ENCODE results near the gene AGO4. TPM values are rescaled to one million over a fixed set of nuclear protein-coding genes. Genes with fewer than 3 reads are reported as not detected.
"Not testable (repeated sequence)": the region's sequence is repeated elsewhere in the genome, so short reads cannot be mapped to it uniquely, and the experiment has no call there.

The AGO4 gene
- total RNA-seq = 10 to 100 TPM; 10.9 to 13.6 TPM

DNA sequence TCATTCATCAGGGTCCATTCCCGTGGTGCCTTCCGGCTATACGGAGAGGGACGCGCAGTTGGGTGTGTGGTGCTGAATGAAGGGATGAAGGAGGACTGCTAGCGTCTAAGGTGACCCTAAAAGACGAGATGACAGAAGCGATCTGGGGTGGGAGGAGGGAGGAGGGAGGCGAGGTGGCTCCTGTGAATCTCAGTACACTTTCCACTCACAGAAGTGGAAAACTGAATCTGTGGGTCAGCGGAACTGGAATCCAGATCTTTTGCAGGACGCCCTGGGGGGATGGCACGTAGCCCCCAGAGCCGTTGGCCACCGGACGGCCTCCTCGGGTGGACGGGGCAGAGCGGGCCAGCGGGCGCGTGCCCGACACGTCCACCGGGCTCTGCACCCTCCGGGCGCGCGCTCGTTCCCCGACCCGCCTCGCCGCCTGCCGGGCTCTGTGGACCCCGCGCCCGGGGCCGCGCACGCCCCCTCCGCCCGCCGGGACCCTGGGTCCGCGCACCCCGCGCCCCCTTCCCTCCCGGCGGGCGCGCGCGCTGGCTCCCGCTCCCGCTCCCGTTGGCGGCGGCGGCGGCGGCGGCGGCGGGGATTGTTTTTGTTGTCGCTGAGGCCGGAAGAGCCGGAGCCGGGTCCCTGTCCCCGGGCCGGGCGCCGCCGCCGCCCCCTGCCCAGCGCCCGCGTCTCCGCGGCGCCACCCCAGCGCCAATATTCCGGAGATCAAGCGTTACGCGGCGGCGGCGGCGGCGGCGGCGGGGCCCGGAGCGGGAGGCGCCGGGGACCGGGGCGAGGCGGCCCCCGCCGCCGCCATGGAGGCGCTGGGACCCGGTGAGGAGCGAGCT is at the start of gene AGO4:
AGO4 (plus strand) TSS at position 403 of the 836 bp plus-strand sequence; CDS start at position 804, 401 bp downstream.
- Mint-ChIP-seq H3K36me3 (ENCODE audit: insufficient read depth in 2 of 2) (peaks cover 2% of the 10 kb centered on the region in 2 donors), H3K4me3 (peak within 1 kb of the TSS; percentile 87 to 91), H3K27me3 (ENCODE audit: low read depth) (no peaks in the 10 kb centered on the region), H3K4me1 (ENCODE audit: low read depth) (peaks cover 24% of the 10 kb centered on the region), H3K27ac (peak within 1 kb of the TSS; percentile 72), H3K9me3 (no peaks in the 10 kb centered on the region)
- peak; percentile 40 to 63 for DNase-seq
- peak; percentile 69 to 71 for ATAC-seq (replicated peaks in 1 of 2)

DNA sequence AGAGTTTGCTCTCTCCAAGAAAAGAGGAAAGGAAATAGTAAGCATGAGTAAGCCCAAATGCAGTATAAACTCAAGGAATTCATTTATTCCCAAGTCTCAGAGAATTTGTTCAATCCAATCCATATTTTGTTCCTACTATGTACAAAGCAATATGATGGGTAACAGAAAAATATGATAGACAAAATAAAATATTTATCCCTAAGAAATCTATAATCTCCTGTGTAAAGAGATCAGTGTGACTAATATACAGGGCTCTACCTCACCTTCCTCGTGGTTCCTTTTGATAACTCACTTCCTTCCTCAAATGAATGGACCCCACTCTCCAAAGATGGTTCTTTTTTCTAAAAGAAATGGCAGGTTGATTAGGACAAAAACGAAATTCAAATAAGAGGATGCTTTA is 45.7 kb upstream of the AGO4 start:
- H3K27me3 Mint-ChIP-seq (ENCODE audit: low read depth) = no peaks in the 10 kb centered on the region
- no peak overlapping the region for H3K4me3 Mint-ChIP-seq
- H3K4me1 Mint-ChIP-seq (ENCODE audit: low read depth) = peaks cover 19% of the 10 kb centered on the region
- no peak overlapping the region for H3K27ac Mint-ChIP-seq
- DNase-seq (no peak), ATAC-seq (replicated peaks in 1 of 2) (no peak)
- H3K9me3 Mint-ChIP-seq = no peaks in the 10 kb centered on the region
- H3K36me3 Mint-ChIP-seq (ENCODE audit: insufficient read depth in 2 of 2) = peaks cover 6 to 25% of the 10 kb centered on the region in 2 donors

DNA sequence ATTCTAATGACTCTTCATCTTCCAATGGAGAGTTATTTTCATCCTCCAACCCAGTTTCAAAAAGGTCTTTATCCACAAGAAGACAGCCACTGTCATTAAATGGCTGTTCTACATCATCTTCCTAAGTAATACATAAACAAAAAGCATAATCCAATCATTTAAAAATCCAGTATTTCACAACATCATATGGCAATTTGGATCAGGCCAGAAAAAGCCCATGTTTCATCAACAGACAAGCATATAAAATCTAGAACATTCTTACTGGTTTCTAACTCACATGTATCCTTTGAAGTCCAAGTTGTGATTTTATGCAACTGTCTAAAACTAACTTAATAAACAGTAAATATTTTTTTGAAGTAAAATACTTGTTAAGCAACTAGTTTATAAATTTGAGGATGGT is 44.6 kb upstream of the AGO4 start:
- Mint-ChIP-seq H3K27me3 (ENCODE audit: low read depth) (no peaks in the 10 kb centered on the region), H3K4me3 (no peak overlapping the region), H3K4me1 (ENCODE audit: low read depth) (peaks cover 19% of the 10 kb centered on the region), H3K36me3 (ENCODE audit: insufficient read depth in 2 of 2) (peaks cover 6 to 21% of the 10 kb centered on the region in 2 donors), H3K27ac (peak overlapping the region; percentile 45), H3K9me3 (no peaks in the 10 kb centered on the region)
- ATAC-seq (replicated peaks in 1 of 2) (no peak), DNase-seq (no peak)

DNA sequence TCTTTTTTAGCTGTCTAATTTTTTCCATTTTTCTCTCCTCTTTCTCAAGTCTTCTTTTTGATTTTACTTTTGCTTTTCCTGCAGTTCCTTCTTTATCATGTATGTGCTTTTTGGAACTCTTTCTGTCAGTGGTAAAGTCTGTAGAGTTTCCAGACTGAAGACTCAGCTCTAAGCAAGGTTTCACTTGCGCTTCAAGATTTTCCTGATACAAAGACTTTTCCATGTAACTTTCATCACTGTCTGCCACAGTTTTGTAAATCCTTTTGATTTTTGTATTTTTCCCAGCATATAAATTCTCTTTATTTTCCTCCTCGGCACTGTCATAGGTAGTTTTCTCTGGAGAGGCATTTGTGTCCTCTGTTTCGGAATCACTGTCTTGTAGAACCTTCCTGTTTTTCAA is 43.5 kb upstream of the AGO4 start:
- peaks cover 28% of the 10 kb centered on the region for H3K4me1 Mint-ChIP-seq (ENCODE audit: low read depth)
- H3K36me3 Mint-ChIP-seq (ENCODE audit: insufficient read depth in 2 of 2) = peaks cover 6 to 21% of the 10 kb centered on the region in 2 donors
- DNase-seq (no peak), ATAC-seq (replicated peaks in 1 of 2) (no peak)
- no peaks in the 10 kb centered on the region for H3K27me3 Mint-ChIP-seq (ENCODE audit: low read depth)
- no peak overlapping the region for H3K27ac Mint-ChIP-seq
- no peaks in the 10 kb centered on the region for H3K9me3 Mint-ChIP-seq
- no peak overlapping the region for H3K4me3 Mint-ChIP-seq

DNA sequence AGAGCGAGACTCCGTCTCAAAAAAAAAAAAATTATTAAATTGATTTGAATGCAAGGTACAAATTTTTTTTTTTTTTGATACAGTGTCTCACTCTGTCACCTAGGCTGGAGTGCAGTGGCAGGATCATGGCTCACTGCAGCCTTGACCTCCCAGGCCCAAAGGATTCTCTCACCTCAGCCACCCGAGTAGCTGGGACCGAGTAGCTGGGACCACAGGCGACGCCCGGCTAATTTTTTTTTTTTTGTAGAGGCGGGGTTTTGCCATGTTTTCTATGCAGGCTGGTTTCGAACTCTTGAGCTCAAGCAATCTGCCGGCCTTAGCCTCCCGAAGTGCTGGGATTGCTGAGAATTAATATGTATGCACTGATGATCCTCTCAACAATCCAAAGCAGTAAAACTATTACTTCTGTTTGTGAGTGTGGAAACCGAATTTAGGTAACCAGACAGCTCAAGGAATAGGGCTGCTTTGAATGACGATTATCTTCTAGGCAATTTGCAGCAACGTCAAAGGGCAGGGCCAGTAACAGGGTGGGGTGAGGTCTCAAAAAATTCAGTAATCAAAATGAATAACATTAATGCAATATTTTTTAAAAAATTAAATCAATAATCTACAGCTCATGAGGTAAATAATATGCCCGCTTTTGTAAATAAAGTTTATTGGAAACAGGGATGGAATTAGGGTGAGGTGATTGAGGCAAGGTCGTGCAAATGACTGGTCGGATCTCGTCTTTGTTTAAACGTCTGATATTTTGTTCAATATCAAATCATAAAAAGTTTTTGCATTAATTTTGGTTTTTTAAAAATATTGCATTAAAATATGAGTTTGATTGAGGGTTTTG is 39.2 kb upstream of the AGO4 start:
- Mint-ChIP-seq H3K27me3 (ENCODE audit: low read depth) (no peaks in the 10 kb centered on the region), H3K27ac (peak overlapping the region; percentile 44), H3K4me1 (ENCODE audit: low read depth) (peaks cover 16% of the 10 kb centered on the region), H3K4me3 (peak overlapping the region; percentile 88 to 89), H3K9me3 (no peaks in the 10 kb centered on the region), H3K36me3 (ENCODE audit: insufficient read depth in 2 of 2) (peaks cover 0 to 7% of the 10 kb centered on the region in 2 donors)
- ATAC-seq (replicated peaks in 1 of 2) (no peak), DNase-seq (no peak)

DNA sequence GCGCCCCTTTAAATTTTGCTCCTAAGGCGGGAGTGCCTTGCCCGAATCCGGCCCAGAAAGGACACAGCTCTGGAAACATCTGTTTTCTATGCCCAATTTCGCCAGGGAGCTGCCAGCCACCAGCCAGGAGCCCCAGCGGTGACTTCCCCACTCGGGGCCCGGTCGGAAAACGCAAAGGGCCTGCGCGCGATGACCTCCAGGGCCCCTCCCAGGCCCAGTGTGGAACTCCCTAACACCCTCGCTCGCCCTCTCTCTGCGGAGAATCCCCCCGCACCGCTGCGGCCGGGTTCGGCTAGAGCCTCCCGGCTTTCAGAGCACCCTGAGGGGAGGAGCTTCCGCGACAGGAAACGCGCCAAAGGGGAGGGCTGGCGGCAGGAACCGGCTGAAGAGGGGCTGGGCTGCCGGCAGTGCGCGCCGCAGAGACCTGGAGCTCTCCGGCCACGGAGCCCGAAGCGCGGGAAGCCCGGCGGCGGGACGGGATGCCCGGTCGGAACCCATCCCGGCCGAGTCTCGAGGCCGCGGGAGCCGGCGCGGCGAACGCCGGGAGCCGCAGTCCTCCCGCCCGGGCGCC is 38.5 kb upstream of the AGO4 start:
- H3K4me3 Mint-ChIP-seq = peak overlapping the region; percentile 89 to 100
- H3K36me3 Mint-ChIP-seq (ENCODE audit: insufficient read depth in 2 of 2) = peaks cover 0 to 5% of the 10 kb centered on the region in 2 donors
- DNase-seq (peak; percentile 89 to 92), ATAC-seq (replicated peaks in 1 of 2) (peak; percentile 85 to 86)
- H3K27me3 Mint-ChIP-seq (ENCODE audit: low read depth) = no peaks in the 10 kb centered on the region
- H3K27ac Mint-ChIP-seq = peak overlapping the region; percentile 24
- peaks cover 10% of the 10 kb centered on the region for H3K4me1 Mint-ChIP-seq (ENCODE audit: low read depth)
- H3K9me3 Mint-ChIP-seq = no peaks in the 10 kb centered on the region

DNA sequence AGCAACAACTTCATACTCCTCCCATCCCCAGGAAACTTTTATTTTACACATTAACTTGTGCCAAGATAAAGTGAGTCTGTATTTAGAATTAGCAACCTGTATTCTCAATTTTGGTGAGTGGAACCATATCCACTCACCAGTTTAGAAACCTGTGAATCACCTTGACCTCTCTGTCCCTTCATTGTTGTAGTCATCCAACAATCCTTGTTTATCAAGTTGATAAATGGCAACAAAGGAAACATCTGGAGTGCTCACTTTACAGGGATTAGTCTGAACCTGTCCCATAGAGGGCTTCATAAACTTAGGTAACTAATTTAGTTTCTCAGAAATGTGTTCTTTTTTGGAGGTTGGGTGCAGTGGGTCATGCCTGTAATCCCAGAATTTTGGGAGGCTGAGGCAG is 34.1 kb upstream of the AGO4 start:
- Mint-ChIP-seq H3K4me3 (no peak overlapping the region), H3K9me3 (no peaks in the 10 kb centered on the region), H3K36me3 (ENCODE audit: insufficient read depth in 2 of 2) (no peaks in the 10 kb centered on the region), H3K4me1 (ENCODE audit: low read depth) (peaks cover 5% of the 10 kb centered on the region), H3K27me3 (ENCODE audit: low read depth) (no peaks in the 10 kb centered on the region), H3K27ac (no peak overlapping the region)
- DNase-seq (no peak), ATAC-seq (replicated peaks in 1 of 2) (no peak)

DNA sequence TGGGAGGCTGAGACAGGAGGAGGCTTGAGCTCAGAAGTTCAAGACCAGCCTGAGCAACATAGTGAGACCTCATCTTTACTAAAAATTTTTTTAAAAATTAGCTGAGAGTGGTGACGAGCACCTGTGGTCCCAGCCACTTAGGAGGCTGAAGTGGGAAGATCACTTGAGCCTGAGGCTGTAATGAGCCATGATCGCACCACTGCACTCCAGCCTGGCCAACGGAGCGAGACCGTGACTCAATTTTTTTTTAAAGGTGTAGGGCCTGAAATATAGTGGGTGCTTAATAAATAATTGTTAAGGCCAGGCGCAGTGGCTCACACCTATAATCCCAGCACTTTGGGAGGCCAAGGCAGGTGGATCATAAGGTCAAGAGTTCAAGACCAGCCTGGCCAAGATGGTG is 31.6 kb upstream of the AGO4 start:
- H3K4me1 Mint-ChIP-seq (ENCODE audit: low read depth); H3K9me3 Mint-ChIP-seq; DNase-seq; H3K27me3 Mint-ChIP-seq (ENCODE audit: low read depth); ATAC-seq (replicated peaks in 1 of 2); H3K4me3 Mint-ChIP-seq; H3K27ac Mint-ChIP-seq; H3K36me3 Mint-ChIP-seq (ENCODE audit: insufficient read depth in 2 of 2): not testable (repeated sequence)

DNA sequence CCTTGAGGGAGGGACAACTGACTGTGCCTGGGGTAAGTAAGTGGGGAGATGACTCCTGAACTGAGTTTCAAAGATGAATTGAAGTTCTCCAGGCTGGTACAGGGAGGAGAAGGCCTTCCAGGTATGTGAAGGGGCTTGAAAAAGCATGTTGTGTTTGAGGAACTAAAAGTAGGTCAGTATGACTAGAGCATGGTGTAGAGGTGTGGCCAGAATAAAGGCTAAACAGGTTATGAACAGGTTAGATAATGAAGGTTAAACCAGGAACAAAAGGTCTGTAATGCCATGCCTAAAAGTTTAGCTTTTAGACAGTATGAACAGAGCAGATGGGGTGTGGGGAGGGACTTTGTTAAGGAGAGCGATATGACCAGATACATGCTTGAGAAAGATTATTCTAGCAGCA is 30.7 kb upstream of the AGO4 start:
- Mint-ChIP-seq H3K4me1 (ENCODE audit: low read depth) (no peaks in the 10 kb centered on the region), H3K27ac (no peak overlapping the region), H3K27me3 (ENCODE audit: low read depth) (no peaks in the 10 kb centered on the region), H3K4me3 (no peak overlapping the region), H3K36me3 (ENCODE audit: insufficient read depth in 2 of 2) (no peaks in the 10 kb centered on the region), H3K9me3 (no peaks in the 10 kb centered on the region)
- ATAC-seq (replicated peaks in 1 of 2) = no peak
- DNase-seq = no peak

DNA sequence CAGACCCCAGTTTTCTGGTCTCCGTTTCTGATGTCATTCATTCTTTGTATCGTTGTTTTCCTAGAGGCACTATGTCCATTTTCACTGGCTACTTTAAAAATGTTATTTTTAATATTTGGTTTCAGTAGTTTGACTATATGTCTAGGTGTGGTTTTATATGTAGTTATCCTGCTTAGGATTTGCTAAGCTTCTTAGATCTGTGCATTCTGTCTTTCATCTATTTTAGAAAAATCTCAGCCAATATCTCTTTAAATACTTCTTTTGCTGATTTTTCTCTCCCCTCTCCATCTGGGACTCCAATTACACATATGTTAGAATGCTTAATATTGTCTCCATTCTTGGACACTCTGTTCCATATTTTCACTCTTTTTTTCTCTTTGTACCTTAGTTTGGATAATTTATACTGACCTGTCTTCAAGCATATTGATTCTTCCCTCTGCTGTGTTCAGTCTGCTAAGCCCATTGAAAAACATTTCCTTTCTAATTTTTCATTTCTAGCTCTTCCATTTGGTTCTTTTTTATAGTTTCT is 24.7 kb upstream of the AGO4 start:
- ATAC-seq (replicated peaks in 1 of 2) = no peak
- Mint-ChIP-seq H3K36me3 (ENCODE audit: insufficient read depth in 2 of 2) (no peaks in the 10 kb centered on the region), H3K9me3 (no peaks in the 10 kb centered on the region), H3K27me3 (ENCODE audit: low read depth) (no peaks in the 10 kb centered on the region), H3K4me3 (no peak overlapping the region), H3K27ac (no peak overlapping the region), H3K4me1 (ENCODE audit: low read depth) (no peaks in the 10 kb centered on the region)
- DNase-seq = no peak

DNA sequence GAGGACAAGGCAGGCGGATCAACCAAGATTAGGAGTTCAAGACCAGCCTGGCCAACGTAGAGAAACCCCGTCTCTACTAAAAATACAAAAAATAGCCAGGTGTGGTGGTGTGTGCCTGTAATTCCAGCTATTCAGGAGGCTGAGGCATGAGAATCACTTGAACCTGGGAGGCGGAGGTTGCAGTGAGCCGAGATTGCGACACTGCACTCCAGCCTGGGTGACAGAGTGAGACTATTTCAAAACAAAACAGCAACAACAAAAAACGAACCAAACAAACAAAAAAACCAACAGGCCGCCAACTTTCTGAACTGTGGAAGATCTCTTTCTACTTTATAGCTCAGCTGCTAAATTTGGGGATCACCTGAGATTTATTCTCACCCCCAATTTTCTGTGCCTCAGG is 23.5 kb upstream of the AGO4 start:
- not testable (repeated sequence) for ATAC-seq (replicated peaks in 1 of 2); H3K27me3 Mint-ChIP-seq (ENCODE audit: low read depth); H3K9me3 Mint-ChIP-seq; H3K4me1 Mint-ChIP-seq (ENCODE audit: low read depth); H3K27ac Mint-ChIP-seq; H3K4me3 Mint-ChIP-seq; DNase-seq; H3K36me3 Mint-ChIP-seq (ENCODE audit: insufficient read depth in 2 of 2)

DNA sequence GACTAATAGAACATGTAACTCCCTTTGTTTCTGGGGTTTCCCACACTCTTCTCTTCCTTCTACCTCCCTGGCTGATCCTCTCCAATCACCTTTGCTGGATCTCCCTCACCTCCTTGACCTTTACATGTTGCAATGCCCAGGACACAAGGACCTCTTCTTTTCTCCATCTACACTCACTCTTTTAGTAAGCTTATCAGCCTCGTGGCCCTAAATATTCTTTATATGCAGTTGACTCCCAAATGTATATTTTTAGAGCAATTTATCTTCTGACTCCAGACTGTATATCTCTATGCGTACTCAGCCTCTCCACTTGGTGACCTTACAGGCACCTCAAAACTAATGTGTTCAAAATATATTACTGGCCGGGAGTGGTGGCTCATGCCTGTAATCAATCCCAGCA is 19.7 kb upstream of the AGO4 start:
- no peak overlapping the region for H3K27ac Mint-ChIP-seq
- H3K4me1 Mint-ChIP-seq (ENCODE audit: low read depth) = no peaks in the 10 kb centered on the region
- H3K27me3 Mint-ChIP-seq (ENCODE audit: low read depth) = no peaks in the 10 kb centered on the region
- H3K36me3 Mint-ChIP-seq (ENCODE audit: insufficient read depth in 2 of 2) = no peaks in the 10 kb centered on the region
- no peak for ATAC-seq (replicated peaks in 1 of 2)
- DNase-seq = no peak
- no peak overlapping the region for H3K4me3 Mint-ChIP-seq
- H3K9me3 Mint-ChIP-seq = no peaks in the 10 kb centered on the region

DNA sequence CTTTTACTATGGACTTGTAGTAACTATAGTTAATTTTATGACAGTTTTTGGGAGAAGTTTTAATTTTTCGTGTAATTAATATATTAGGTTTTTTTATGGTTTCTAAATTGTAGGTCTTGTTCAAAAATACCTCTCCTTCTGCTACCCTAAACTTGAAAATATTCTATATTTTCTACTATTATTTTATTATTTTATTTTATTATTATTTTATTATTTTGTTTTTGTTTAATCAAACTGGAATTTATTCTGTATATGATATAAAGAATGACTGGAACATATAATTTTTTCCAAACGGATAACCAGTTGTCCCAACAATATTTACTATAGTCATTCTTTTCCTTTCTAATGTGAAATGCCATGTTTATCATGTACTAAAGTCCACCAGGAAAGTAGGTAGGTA is 17.1 kb upstream of the AGO4 start:
- no peaks in the 10 kb centered on the region for H3K27me3 Mint-ChIP-seq (ENCODE audit: low read depth)
- H3K9me3 Mint-ChIP-seq = no peaks in the 10 kb centered on the region
- H3K27ac Mint-ChIP-seq = no peak overlapping the region
- DNase-seq (no peak), ATAC-seq (replicated peaks in 1 of 2) (no peak)
- no peaks in the 10 kb centered on the region for H3K4me1 Mint-ChIP-seq (ENCODE audit: low read depth)
- no peak overlapping the region for H3K4me3 Mint-ChIP-seq
- no peaks in the 10 kb centered on the region for H3K36me3 Mint-ChIP-seq (ENCODE audit: insufficient read depth in 2 of 2)
